Endothelial cell of umbilical vein (primary cell): Measurements from ENCODE around the gene WARS2. TPM values are rescaled to one million over a fixed set of nuclear protein-coding genes. Genes with fewer than 3 reads are reported as not detected.

Source experiments
- BruUV-seq: library from RNA; stranded (reverse); fragments of 400-500 nt; replicated peaks from 2 replicates; lab custom pipeline; 2021; lab: Mats Ljungman, UMichigan
- CTCF ChIA-PET: fragments of 300-600, 350-600 bp; sonication (Branson Sonifier 250); formaldehyde crosslinking; loops from one replicate; lab custom pipeline; 2021; ENCODE audit warnings: antibody characterized with exemption, inconsistent platforms; lab: Charles Lee
- POLR2A ChIA-PET: fragments of 300-600, 350-600 bp; sonication (Branson Sonifier 250); formaldehyde crosslinking; loops from one replicate; lab custom pipeline; 2021; ENCODE audit warnings: antibody characterized with exemption, inconsistent platforms; lab: Charles Lee
- DNase-seq: peaks from one replicate; pipeline ENCODE4 v3.0.0-alpha.2; 2011; ENCODE audit warnings: low read depth, low spot score
- FAIRE-seq: peaks from 2 replicates; lab custom pipeline; 2011; peaks lifted over from hg19 to GRCh38; lab: Jason Lieb, UNC
- H2AFZ ChIP-seq: 2 replicates; pipeline ENCODE4 v1.6.0; 2012; ENCODE audit warnings: low read depth, low read length, control low read depth, inconsistent platforms
- H3K27ac ChIP-seq: 2 replicates; pipeline ENCODE4 v1.5.1; 2011; ENCODE audit warnings: low read depth, mild to moderate bottlenecking, control low read depth, low read length, moderate library complexity; ENCODE audit not compliant: insufficient read depth
- H3K27me3 ChIP-seq, 2 experiments: 2 replicates each; pipeline versions ENCODE4 v1.6.0 to v1.6.1; 2011; ENCODE audit warnings: low read length in 2 of 2, mixed read lengths in 1 of 2; ENCODE audit not compliant: control insufficient read depth in 2 of 2, insufficient read depth in 2 of 2
- H3K36me3 ChIP-seq, 2 experiments: 2 replicates in 1 of 2; 3 replicates in 1 of 2; pipeline ENCODE4 v1.5.1; 2011; ENCODE audit warnings: low read length in 2 of 2, mild to moderate bottlenecking in 1 of 2, moderate library complexity in 1 of 2; ENCODE audit not compliant: control insufficient read depth in 2 of 2, insufficient read depth in 2 of 2; ENCODE audit errors: extremely low read depth in 1 of 2
- H3K4me1 ChIP-seq: 3 replicates; pipeline ENCODE4 v1.5.1; 2011; ENCODE audit warnings: mild to moderate bottlenecking, low read length; ENCODE audit not compliant: control insufficient read depth, insufficient read depth; ENCODE audit errors: extremely low read depth
- H3K4me2 ChIP-seq: 2 replicates; pipeline ENCODE4 v1.6.1; 2011; ENCODE audit warnings: low read length, control low read depth, mixed read lengths; ENCODE audit not compliant: insufficient read depth
- H3K4me3 ChIP-seq, 3 experiments: fragments of 200-600 bp in 1 of 3; sonication (generic), shearing (Covaris generic) in 1 of 3; replicated peaks in 1 of 3; 2 replicates each; pipeline ENCODE4 v1.5.1; 2011 to 2016; ENCODE audit warnings: control low read depth in 3 of 3, low read length in 3 of 3, mild to moderate bottlenecking in 2 of 3, inconsistent platforms in 1 of 3, low read depth in 1 of 3, moderate library complexity in 1 of 3; ENCODE audit not compliant: insufficient read depth in 1 of 3
- H3K79me2 ChIP-seq: 2 replicates; pipeline ENCODE4 v1.6.0; 2012; ENCODE audit warnings: low read length, inconsistent platforms; ENCODE audit not compliant: control insufficient read depth, insufficient read depth
- H3K9ac ChIP-seq: replicated peaks from 2 replicates; pipeline ENCODE3; 2011; ENCODE audit warnings: low read length, control low read depth; ENCODE audit not compliant: insufficient read depth; ENCODE audit errors: extremely low read depth
- H3K9me1 ChIP-seq: replicated peaks from 3 replicates; pipeline ENCODE4 v1.6.0; 2011; ENCODE audit warnings: mild to moderate bottlenecking, low read length; ENCODE audit not compliant: control insufficient read depth, insufficient read depth; ENCODE audit errors: extremely low read depth
- H3K9me3 ChIP-seq: replicated peaks from 2 replicates; pipeline ENCODE4 v1.5.1; 2012; ENCODE audit warnings: low read length, inconsistent platforms; ENCODE audit not compliant: control insufficient read depth, insufficient read depth
- H4K20me1 ChIP-seq: replicated peaks from 2 replicates; pipeline ENCODE3; 2011; ENCODE audit warnings: mild to moderate bottlenecking, low read length; ENCODE audit not compliant: control insufficient read depth, insufficient read depth; ENCODE audit errors: extremely low read depth
- EZH2 ChIP-seq: IDR thresholded peaks from 2 replicates; pipeline ENCODE4 v1.6.1; 2012; ENCODE audit warnings: borderline replicate concordance, low read depth, mild to moderate bottlenecking, moderate library complexity, low read length, inconsistent platforms; ENCODE audit not compliant: severe bottlenecking
- FOS ChIP-seq: IDR thresholded peaks from 2 replicates; pipeline ENCODE4 v1.6.1; 2011; ENCODE audit warnings: mild to moderate bottlenecking, low read length, moderate library complexity, borderline replicate concordance; ENCODE audit not compliant: insufficient read depth
- GATA2 ChIP-seq: IDR thresholded peaks from 2 replicates; pipeline ENCODE4 v1.7.0; 2011; ENCODE audit warnings: low read depth, mild to moderate bottlenecking, moderate library complexity, mixed read lengths, low read length; ENCODE audit not compliant: insufficient read length, insufficient read depth
- JUN ChIP-seq: IDR thresholded peaks from 2 replicates; pipeline ENCODE4 v1.6.1; 2011; ENCODE audit warnings: borderline replicate concordance, low read depth; ENCODE audit not compliant: insufficient read length, insufficient read depth
- MYC ChIP-seq: IDR thresholded peaks from one replicate; pipeline ENCODE4 v1.6.1; 2011; ENCODE audit warnings: mild to moderate bottlenecking, low read depth, low read length
- POLR2A ChIP-seq: IDR thresholded peaks from 2 replicates; pipeline ENCODE4 v1.6.1; 2012; ENCODE audit warnings: low read depth, mild to moderate bottlenecking, control low read depth, low read length
- POLR2AphosphoS5 ChIP-seq: IDR thresholded peaks from 2 replicates; pipeline ENCODE4 v1.6.1; 2012; ENCODE audit warnings: low read depth, mild to moderate bottlenecking, control low read depth, low read length, moderate library complexity; ENCODE audit not compliant: insufficient read depth
- dilution Hi-C: fragments of 300-500 bp; cut with MboI; formaldehyde crosslinking; loops from one replicate; pipeline ENCODE4 v1.15.0; 2019; ENCODE audit warnings: low sequenced_read_pairs; ENCODE audit not compliant: extremely low pct_ligation_motif_present
- intact Hi-C: fragments of 100-400 bp; cut with micrococcal nuclease; formaldehyde crosslinking; loops from one replicate; pipeline ENCODE4 v1.10.0; 2022
- polyA plus RNA-seq, 4 experiments: library from polyadenylated mRNA; depleted of rRNA in 3 of 4; stranded (reverse) in 3 of 4; unstranded in 1 of 4; fragments of >200 nt; gene quantifications; 2 replicates each; pipeline versions ENCODE4 v1.2.1 to v1.2.3, GENCODE V29; 2011 to 2012; ENCODE audit warnings: missing spikeins in 1 of 4
- total RNA-seq: library from RNA; stranded (reverse); gene quantifications from 2 replicates; pipeline ENCODE4 v1.2.3, GENCODE V29; 2021
- TF ChIP-seq, protein P1 (sequence below), 2 donors: IDR thresholded peaks; 1 replicate in 1 of 2; 2 replicates in 1 of 2; pipeline ENCODE4 v1.5.1; 2011; ENCODE audit warnings: low read length in 2 of 2, mild to moderate bottlenecking in 2 of 2, moderate library complexity in 2 of 2, control low read depth in 1 of 2, inconsistent platforms in 1 of 2, low read depth in 1 of 2; ENCODE audit not compliant: insufficient read depth in 1 of 2; ENCODE audit errors: extremely low read depth in 1 of 2
- TF ChIP-seq, protein P2 (sequence below): IDR thresholded peaks from 2 replicates; pipeline ENCODE4 v1.6.1; 2011; ENCODE audit not compliant: insufficient read depth, insufficient read length

The WARS2 gene
- total and polyA plus RNA-seq, 2 donors (not counting 3 experiments of a cell fraction or from before 2014, with no cell fraction given) = 5.9 to 11.8 TPM

DNA sequence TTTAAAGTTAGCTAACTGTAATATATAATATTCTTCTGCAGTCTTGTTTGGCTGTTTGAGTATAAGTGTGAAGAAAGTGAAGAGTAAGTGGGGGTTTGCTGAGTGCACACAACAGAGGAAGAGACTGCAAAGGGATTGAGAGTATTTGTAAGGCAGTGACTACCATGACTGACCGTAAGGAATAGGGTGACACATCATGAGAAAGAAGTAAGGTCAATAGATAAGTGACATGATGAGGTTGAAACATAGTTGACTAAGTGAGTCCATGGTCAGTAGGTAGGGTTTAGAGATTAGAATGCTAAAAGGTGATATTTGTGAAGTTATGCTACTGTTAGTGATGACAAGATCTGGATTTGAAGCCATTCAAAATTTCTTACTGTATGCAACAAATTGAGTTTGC is 27.7 kb downstream of the WARS2 start:
- no peak overlapping the region for H2AFZ ChIP-seq
- no peaks in the 10 kb centered on the region for H3K79me2 ChIP-seq
- dilution Hi-C loops (no loop called here), intact Hi-C loops (no loop called here)
- ChIA-PET POLR2A (no interaction called here), CTCF (no interaction called here)
- DNase-seq = no peak
- FAIRE-seq = no peak
- H3K27ac ChIP-seq = no peak overlapping the region
- H3K9me1 ChIP-seq = no peaks in the 10 kb centered on the region
- H3K27me3 ChIP-seq = no peaks in the 10 kb centered on the region
- no peaks in the 10 kb centered on the region for H3K36me3 ChIP-seq
- H4K20me1 ChIP-seq = no peaks in the 10 kb centered on the region
- no peak overlapping the region for H3K4me2 ChIP-seq
- BruUV-seq = no TSS peak
- TF ChIP-seq MYC (no peak), POLR2A (no peak), EZH2 (no peak), FOS (no peak), GATA2 (no peak), JUN (no peak), POLR2AphosphoS5 (no peak)
- TF ChIP-seq, protein P1, sequence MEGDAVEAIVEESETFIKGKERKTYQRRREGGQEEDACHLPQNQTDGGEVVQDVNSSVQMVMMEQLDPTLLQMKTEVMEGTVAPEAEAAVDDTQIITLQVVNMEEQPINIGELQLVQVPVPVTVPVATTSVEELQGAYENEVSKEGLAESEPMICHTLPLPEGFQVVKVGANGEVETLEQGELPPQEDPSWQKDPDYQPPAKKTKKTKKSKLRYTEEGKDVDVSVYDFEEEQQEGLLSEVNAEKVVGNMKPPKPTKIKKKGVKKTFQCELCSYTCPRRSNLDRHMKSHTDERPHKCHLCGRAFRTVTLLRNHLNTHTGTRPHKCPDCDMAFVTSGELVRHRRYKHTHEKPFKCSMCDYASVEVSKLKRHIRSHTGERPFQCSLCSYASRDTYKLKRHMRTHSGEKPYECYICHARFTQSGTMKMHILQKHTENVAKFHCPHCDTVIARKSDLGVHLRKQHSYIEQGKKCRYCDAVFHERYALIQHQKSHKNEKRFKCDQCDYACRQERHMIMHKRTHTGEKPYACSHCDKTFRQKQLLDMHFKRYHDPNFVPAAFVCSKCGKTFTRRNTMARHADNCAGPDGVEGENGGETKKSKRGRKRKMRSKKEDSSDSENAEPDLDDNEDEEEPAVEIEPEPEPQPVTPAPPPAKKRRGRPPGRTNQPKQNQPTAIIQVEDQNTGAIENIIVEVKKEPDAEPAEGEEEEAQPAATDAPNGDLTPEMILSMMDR (IDR thresholded peaks at IDR 0.05; ENCODE audit: extremely low read depth in 1 of 2, insufficient read depth in 1 of 2, low read depth in 1 of 2, low read length in 2 of 2) = no peak
- TF ChIP-seq, protein P2, sequence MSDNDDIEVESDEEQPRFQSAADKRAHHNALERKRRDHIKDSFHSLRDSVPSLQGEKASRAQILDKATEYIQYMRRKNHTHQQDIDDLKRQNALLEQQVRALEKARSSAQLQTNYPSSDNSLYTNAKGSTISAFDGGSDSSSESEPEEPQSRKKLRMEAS = no peak
- no peak overlapping the region for H3K4me3 ChIP-seq
- no peaks in the 10 kb centered on the region for H3K9me3 ChIP-seq
- no peak overlapping the region for H3K9ac ChIP-seq
- no peaks in the 10 kb centered on the region for H3K4me1 ChIP-seq
